HepG2 (cell line): ENCODE measurements around the gene SAMD14. TPM values are rescaled to one million over a fixed set of nuclear protein-coding genes. Genes with fewer than 3 reads are reported as not detected.

Experiments
- ATAC-seq: fragments of 200-7000 bp; cut with Tn5 transposase; 3 replicates; pipeline ENCODE4 v1.9.1; 2020; ENCODE audit warnings: mild to moderate bottlenecking, moderate library complexity
- BruUV-seq: library from RNA; stranded (reverse); fragments of 400-500 nt; replicated peaks from 2 replicates; lab custom pipeline; 2021; lab: Mats Ljungman, UMichigan
- CTCF ChIA-PET: fragments of 300-600 bp; formaldehyde crosslinking; extraction: SDS; loops from one replicate; lab custom pipeline; 2021; ENCODE audit warnings: low total read pairs, inconsistent platforms, low intra/inter-chr PET ratio; lab: Yijun Ruan, JAX
- POLR2A ChIA-PET: fragments of 350-600 bp; sonication (Branson Sonifier 250); formaldehyde crosslinking; loops from one replicate; lab custom pipeline; 2020; ENCODE audit warnings: antibody characterized with exemption, inconsistent platforms; lab: Yijun Ruan, JAX
- DNase-seq: peaks from one replicate; pipeline ENCODE4 v3.0.0-alpha.2; 2015; ENCODE audit warnings: low spot score
- FAIRE-seq: peaks from 3 replicates; lab custom pipeline; 2011; peaks lifted over from hg19 to GRCh38; lab: Jason Lieb, UNC
- H2AFZ ChIP-seq: one replicate; pipeline ENCODE4 v1.6.1; 2011; ENCODE audit warnings: low read length, inconsistent platforms
- H3K27ac ChIP-seq: fragments of 300-600 bp; 3 replicates; pipeline ENCODE4 v1.8.0; 2011; ENCODE audit warnings: mixed run types, mild to moderate bottlenecking, mixed read lengths, low read length, inconsistent platforms; ENCODE audit not compliant: insufficient read depth; ENCODE audit errors: extremely low read length
- H3K27me3 ChIP-seq, 2 experiments: fragments of 200-600 bp in 1 of 2; 2 replicates in 1 of 2; 3 replicates in 1 of 2; pipeline versions ENCODE4 v1.6.0 to v1.8.0; 2011; ENCODE audit warnings: low read length in 2 of 2, mild to moderate bottlenecking in 2 of 2, moderate library complexity in 2 of 2, inconsistent platforms in 1 of 2; ENCODE audit not compliant: insufficient read depth in 2 of 2, control insufficient read depth in 1 of 2
- H3K36me3 ChIP-seq, 2 experiments: fragments of 200-600 bp in 1 of 2; replicated peaks in 1 of 2; 2 replicates in 1 of 2; 3 replicates in 1 of 2; pipeline versions ENCODE4 v1.5.1 to v1.8.0; 2011; ENCODE audit warnings: low read length in 2 of 2, inconsistent platforms in 1 of 2; ENCODE audit not compliant: insufficient read depth in 2 of 2, control insufficient read depth in 1 of 2
- H3K4me1 ChIP-seq: 2 replicates; pipeline ENCODE4 v1.5.1; 2012; ENCODE audit warnings: low read length, inconsistent platforms; ENCODE audit not compliant: insufficient read depth
- H3K4me2 ChIP-seq: 2 replicates; pipeline ENCODE4 v1.6.0; 2011; ENCODE audit warnings: low read depth, low read length, inconsistent platforms
- H3K4me3 ChIP-seq, 3 experiments: fragments of 200-600 bp in 1 of 3; sonication (generic), shearing (Covaris generic) in 1 of 3; replicated peaks in 1 of 3; 2 replicates each; pipeline ENCODE4 v1.5.1; 2011 to 2016; ENCODE audit warnings: low read length in 3 of 3, inconsistent platforms in 2 of 3, low read depth in 2 of 3, mild to moderate bottlenecking in 2 of 3, control low read depth in 1 of 3, mixed read lengths in 1 of 3; ENCODE audit not compliant: insufficient read depth in 1 of 3
- H3K79me2 ChIP-seq: one replicate; pipeline ENCODE4 v1.6.1; 2011; ENCODE audit warnings: low read length, inconsistent platforms; ENCODE audit not compliant: insufficient read depth
- H3K9ac ChIP-seq: 2 replicates; pipeline ENCODE4 v1.6.0; 2011; ENCODE audit warnings: mild to moderate bottlenecking, low read depth, low read length, inconsistent platforms; ENCODE audit not compliant: insufficient read depth
- H3K9me3 ChIP-seq: 2 replicates; pipeline ENCODE4 v1.5.1; 2012; ENCODE audit warnings: mild to moderate bottlenecking, low read length
- H4K20me1 ChIP-seq: 2 replicates; pipeline ENCODE4 v1.6.0; 2011; ENCODE audit warnings: inconsistent platforms, mild to moderate bottlenecking, low read length, moderate library complexity; ENCODE audit not compliant: insufficient read depth
- NFATC3 ChIP-seq: sonication (generic); formaldehyde crosslinking; IDR thresholded peaks from 2 replicates; pipeline ENCODE4 v1.5.1; 2020; ENCODE audit warnings: mild to moderate bottlenecking, missing genetic modification reagents
- SMAD1 ChIP-seq: sonication (generic); formaldehyde crosslinking; IDR thresholded peaks from 2 replicates; pipeline ENCODE4 v1.4.0; 2020; ENCODE audit warnings: missing genetic modification reagents, low read depth, mild to moderate bottlenecking, borderline replicate concordance
- ZC3H4 ChIP-seq: sonication (generic); formaldehyde crosslinking; IDR thresholded peaks from 2 replicates; pipeline ENCODE4 v1.4.0; 2020; ENCODE audit warnings: missing genetic modification reagents, borderline replicate concordance
- ZNF331 ChIP-seq: sonication (generic); formaldehyde crosslinking; IDR thresholded peaks from 2 replicates; pipeline ENCODE4 v1.4.0; 2020; ENCODE audit warnings: missing genetic modification reagents
- ZNF354B ChIP-seq: sonication (generic); formaldehyde crosslinking; IDR thresholded peaks from 2 replicates; pipeline ENCODE4 v1.8.0; 2022; ENCODE audit warnings: mild to moderate bottlenecking, missing genetic modification reagents
- WGBS: methylation state at CpG from one replicate; pipeline ENCODE4 v1.1.6; 2017; ENCODE audit warnings: low lambda C conversion rate; 5-methylcytosine and 5-hydroxymethylcytosine counted together
- in situ Hi-C: cut with HindIII; loops from 2 replicates; pipeline ENCODE4 v1.10.0; 2017; ENCODE audit warnings: low pct_unique_long_range_greater_than_20kb; ENCODE audit not compliant: extremely low pct_ligation_motif_present
- intact Hi-C: fragments of 100-400 bp; cut with micrococcal nuclease; formaldehyde crosslinking; loops from one replicate; pipeline ENCODE4 v1.10.0; 2022; ENCODE audit not compliant: unreplicated experiment
- polyA plus RNA-seq, 8 experiments: library from polyadenylated mRNA; depleted of rRNA in 3 of 8; stranded (reverse) in 7 of 8; unstranded in 1 of 8; fragments of >200 nt; fragmentation: Illumina TruSeq in 4 of 8; extraction: Trizol in 4 of 8; gene quantifications; 2 replicates each; pipeline versions ENCODE4 v1.2.1 to v1.2.3, GENCODE V29; 2011 to 2016; ENCODE audit warnings: low read depth in 4 of 8, missing spikeins in 1 of 8, mixed read lengths in 1 of 8; ENCODE audit not compliant: insufficient read depth in 1 of 8
- total RNA-seq, 5 experiments: library from RNA; depleted of rRNA; stranded (reverse); fragments of >200 nt; fragmentation: Illumina TruSeq; extraction: Trizol; gene quantifications; 2 replicates each; pipeline ENCODE4 v1.2.3, GENCODE V29; 2016; ENCODE audit warnings: low read depth in 1 of 5

Gene SAMD14
- total and polyA plus RNA-seq, 2 of the 13 experiments (the other 11 are each of a cell fraction or from before 2014, with no cell fraction given): 0.07 to 0.22 TPM

DNA sequence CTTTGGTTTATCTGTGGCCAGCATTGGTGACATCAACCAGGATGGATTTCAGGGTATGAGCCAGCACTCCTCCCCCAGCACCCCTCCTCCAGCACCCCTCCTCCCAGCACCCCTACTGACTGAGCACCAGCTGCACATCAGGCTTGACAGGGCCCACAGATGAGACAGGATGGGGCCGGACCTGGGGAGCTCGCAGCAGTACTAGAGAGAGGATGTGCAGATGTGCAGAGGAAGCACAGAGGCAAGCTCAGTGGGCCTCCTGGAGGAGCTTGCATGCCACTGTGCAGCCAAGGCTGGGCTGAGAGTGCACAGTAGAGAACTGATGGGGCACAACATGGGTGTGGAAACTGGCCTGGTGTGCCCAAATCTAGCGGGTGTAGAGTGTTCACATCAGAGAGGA, 57.8 kb downstream of the SAMD14 start:
- no peaks in the 10 kb centered on the region for H3K36me3 ChIP-seq
- DNase-seq: no peak

DNA sequence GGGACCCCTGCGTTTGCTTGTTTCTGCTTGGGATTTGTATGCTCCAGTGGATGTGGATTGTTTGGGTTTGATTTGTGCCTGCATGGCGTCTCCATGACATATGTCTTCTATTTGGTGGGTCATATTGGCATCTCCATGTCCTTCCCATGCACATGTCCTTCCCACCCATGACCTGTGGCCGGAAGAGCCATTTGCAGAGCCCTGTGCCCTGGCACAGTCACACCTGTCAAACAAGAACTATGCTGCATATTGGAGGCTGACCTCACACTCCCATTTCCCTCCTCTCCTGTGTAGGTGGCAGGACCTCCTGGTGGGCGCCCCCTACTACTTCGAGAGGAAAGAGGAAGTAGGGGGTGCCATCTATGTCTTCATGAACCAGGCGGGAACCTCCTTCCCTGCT, 58.3 kb downstream of the SAMD14 start:
- intact Hi-C loops (no loop called here), in situ Hi-C loops (no loop called here)
- Histone ChIP-seq H3K4me3 (no peak overlapping the region), H3K9ac (no peak overlapping the region), H3K36me3 (no peaks in the 10 kb centered on the region), H3K79me2 (no peaks in the 10 kb centered on the region), H2AFZ (no peak overlapping the region), H3K9me3 (no peaks in the 10 kb centered on the region), H4K20me1 (no peaks in the 10 kb centered on the region; the same call in 1 of the 2 replicates), H3K4me2 (no peak overlapping the region), H3K27me3 (peaks cover 0 to 20% of the 10 kb centered on the region in 2 experiments; a peak in 2 of 5 replicates), H3K4me1 (no peaks in the 10 kb centered on the region), H3K27ac (no peak overlapping the region)
- 40% methylated on average over 6 of the region's 6 CpGs for WGBS
- ATAC-seq (no peak), DNase-seq (no peak), FAIRE-seq (no peak)
- no TSS peak for BruUV-seq
- TF ChIP-seq NFATC3 (CRISPR knock-in tag) (no peak), ZNF331 (CRISPR knock-in tag) (peak; percentile 99), SMAD1 (CRISPR knock-in tag) (no peak), ZC3H4 (CRISPR knock-in tag) (no peak)
- POLR2A ChIA-PET: no interaction called here
- CTCF ChIA-PET: no interaction called here

More for the DNA sequence above, 57.8 kb downstream of the SAMD14 start:
- no peak overlapping the region for H3K9ac ChIP-seq
- WGBS: 32% methylated on average over 3 of the region's 3 CpGs
- H3K27ac ChIP-seq: no peak overlapping the region
- in situ Hi-C loops (no loop called here), intact Hi-C loops (no loop called here)
- H3K4me1 ChIP-seq: no peaks in the 10 kb centered on the region
- H3K9me3 ChIP-seq: no peaks in the 10 kb centered on the region
- H3K79me2 ChIP-seq: no peaks in the 10 kb centered on the region
- no peak overlapping the region for H3K4me3 ChIP-seq
- POLR2A ChIA-PET: no interaction called here
- CTCF ChIA-PET: no interaction called here
- BruUV-seq: no TSS peak
- no peak overlapping the region for H3K4me2 ChIP-seq
- FAIRE-seq (no peak), ATAC-seq (no peak)
- H4K20me1 ChIP-seq: no peaks in the 10 kb centered on the region; the same call in 1 of the 2 replicates
- H3K27me3 ChIP-seq: peaks cover 0 to 20% of the 10 kb centered on the region in 2 experiments; a peak in 2 of 5 replicates
- H2AFZ ChIP-seq: no peak overlapping the region
- no peak for TF ChIP-seq ZNF354B (CRISPR knock-in tag)
- TF ChIP-seq, all 625 proteins: peak for 0
